K562 (cell line): ENCODE results near the gene UNC5B. TPM values are rescaled to one million over a fixed set of nuclear protein-coding genes. Genes with fewer than 3 reads are reported as not detected.

Source experiments
- ASH1L ChIP-seq: fragments of 450-650 bp; IDR thresholded peaks from 2 replicates; pipeline ENCODE4 v1.6.1; 2018; ENCODE audit warnings: borderline replicate concordance, mild to moderate bottlenecking, low read depth; ENCODE audit not compliant: partially characterized antibody
- BACH1 ChIP-seq: fragments of 200-800 bp; sonication (Bioruptor generic); IDR thresholded peaks from 2 replicates; pipeline ENCODE4 v1.6.1; 2016; ENCODE audit warnings: missing genetic modification characterization, missing compliant biosample characterization
- FOXK1 ChIP-seq: sonication (generic); formaldehyde crosslinking; IDR thresholded peaks from 2 replicates; pipeline ENCODE4 v1.8.0; 2022; ENCODE audit warnings: missing genetic modification reagents, mild to moderate bottlenecking, borderline replicate concordance
- HDAC6 ChIP-seq: IDR thresholded peaks from 2 replicates; pipeline ENCODE4 v1.6.1; 2012; ENCODE audit warnings: low read depth, mild to moderate bottlenecking, control low read depth, inconsistent platforms, low read length, moderate library complexity
- MTA1 ChIP-seq: fragments of 450-650 bp; IDR thresholded peaks from 2 replicates; pipeline ENCODE4 v1.6.1; 2017; ENCODE audit warnings: borderline replicate concordance
- MTA3 ChIP-seq: fragments of 450-650 bp; formaldehyde crosslinking; IDR thresholded peaks from 2 replicates; pipeline ENCODE4 v1.6.1; 2017; ENCODE audit warnings: mild to moderate bottlenecking, borderline replicate concordance
- NFRKB ChIP-seq: fragments of 450-650 bp; IDR thresholded peaks from 2 replicates; pipeline ENCODE4 v1.6.1; 2016; ENCODE audit warnings: low read depth
- NFYB ChIP-seq: IDR thresholded peaks from 2 replicates; pipeline ENCODE4 v1.6.1; 2011; ENCODE audit warnings: mild to moderate bottlenecking, moderate library complexity; ENCODE audit not compliant: insufficient read length; ENCODE audit errors: extremely low read depth
- OTX1 ChIP-seq: fragments of 450-650 bp; formaldehyde crosslinking; IDR thresholded peaks from 2 replicates; pipeline ENCODE4 v1.4.0; 2022; ENCODE audit warnings: mild to moderate bottlenecking
- PHTF2 ChIP-seq: fragments of 250-450 bp; sonication (Bioruptor Pico); IDR thresholded peaks from 2 replicates; pipeline ENCODE4 v1.5.0; 2021; ENCODE audit warnings: mild to moderate bottlenecking
- POLR2A ChIP-seq: fragments of 450-650 bp; conservative IDR thresholded peaks from 2 replicates; pipeline ENCODE4 v1.6.1; 2016
- ZNF175 ChIP-seq: fragments of 200-800 bp; sonication (Bioruptor generic); IDR thresholded peaks from 2 replicates; pipeline ENCODE4 v1.6.1; 2016; ENCODE audit warnings: low read depth, mild to moderate bottlenecking, missing genetic modification characterization, missing compliant biosample characterization
- ZNF551 ChIP-seq: fragments of 250-450 bp; sonication (Bioruptor Pico); IDR thresholded peaks from 2 replicates; pipeline ENCODE4 v1.5.0; 2021; ENCODE audit warnings: mild to moderate bottlenecking, moderate library complexity
- ZNF584 ChIP-seq: fragments of 200-800 bp; sonication (Bioruptor generic); IDR thresholded peaks from 2 replicates; pipeline ENCODE4 v1.6.1; 2016; ENCODE audit warnings: low read depth, mild to moderate bottlenecking, missing genetic modification characterization, missing compliant biosample characterization
- polyA plus RNA-seq, 8 experiments: library from polyadenylated mRNA; depleted of rRNA in 4 of 8; stranded (reverse) in 5 of 8; unstranded in 3 of 8; fragments of >200 nt; fragmentation: Nextera tagmentation in 2 of 8; fragmentation: Illumina TruSeq in 1 of 8; extraction: Ambion mirVana in 2 of 8; extraction: Trizol in 1 of 8; gene quantifications; 2 replicates each; pipeline versions ENCODE4 v1.2.1 to v1.2.3, GENCODE V29; 2011 to 2014; ENCODE audit warnings: inconsistent platforms in 1 of 8, missing spikeins in 1 of 8
- total RNA-seq, 7 experiments: library from RNA; depleted of rRNA in 6 of 7; stranded (reverse); fragments of >200 nt in 6 of 7; fragmentation: Illumina TruSeq in 2 of 7; extraction: Trizol in 2 of 7; gene quantifications; 2 replicates each; pipeline versions ENCODE4 v1.2.1 to v1.2.3, GENCODE V29; 2011 to 2021; ENCODE audit warnings: low replicate concordance in 1 of 7
- TF ChIP-seq, protein P1 (sequence below), 2 experiments: fragments of 450-650 bp; IDR thresholded peaks; 2 replicates each; pipeline ENCODE4 v1.6.1; 2016
- TF ChIP-seq, protein P2 (sequence below): fragments of 450-650 bp; IDR thresholded peaks from 2 replicates; pipeline ENCODE4 v1.6.1; 2016; ENCODE audit warnings: borderline replicate concordance
- TF ChIP-seq, protein P3 (sequence below): fragments of 450-650 bp; formaldehyde crosslinking; IDR thresholded peaks from 2 replicates; pipeline ENCODE4 v1.4.0; 2022; ENCODE audit warnings: missing genetic modification characterization
- TF ChIP-seq, protein P4 (sequence below), 3 experiments: IDR thresholded peaks in 2 of 3; conservative IDR thresholded peaks in 1 of 3; 2 replicates each; pipeline ENCODE4 v1.5.1; 2011 to 2012; ENCODE audit warnings: low read length in 3 of 3, mild to moderate bottlenecking in 3 of 3, control low read depth in 2 of 3, improper control_type of control experiment in 1 of 3, inconsistent platforms in 1 of 3, low read depth in 1 of 3, mixed read lengths in 1 of 3, moderate library complexity in 1 of 3; ENCODE audit not compliant: insufficient read depth in 2 of 3
- TF ChIP-seq, protein P5 (sequence below): IDR thresholded peaks from 2 replicates; pipeline ENCODE4 v1.6.1; 2012; ENCODE audit warnings: low read depth, low read length, improper control_type of control experiment, borderline replicate concordance

Gene UNC5B
- total and polyA plus RNA-seq, 9 of the 15 experiments (the other 6 are each of a cell fraction or from before 2014, with no cell fraction given), result 0.10 to 8.4 (median 2.1) TPM

DNA sequence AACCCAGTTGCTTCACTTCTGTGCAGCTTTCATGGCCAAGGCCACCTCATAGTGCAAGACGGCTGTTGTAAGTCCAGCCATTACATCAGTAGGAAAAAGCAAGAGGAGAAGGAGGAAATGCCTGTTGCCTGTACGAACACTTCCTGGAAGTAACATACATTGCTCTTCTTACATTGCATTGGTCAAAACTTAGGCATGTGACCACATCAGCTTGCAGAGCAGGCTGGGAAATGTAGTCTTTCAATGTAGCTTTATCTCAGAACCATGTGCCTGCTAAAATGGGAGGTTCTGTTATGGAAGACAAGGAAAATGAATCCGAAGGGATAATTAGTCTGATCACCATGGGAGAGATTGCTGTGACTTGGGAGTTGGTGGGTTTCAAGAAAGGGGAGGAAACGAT is 111.0 kb downstream of the UNC5B start (continued):
- TF ChIP-seq ASH1L (peak; percentile 80), ZNF584 (CRISPR knock-in tag) (no peak), FOXK1 (CRISPR knock-in tag) (no peak), NFRKB (no peak), HDAC6 (no peak), NFYB (peak; percentile 49), ZNF551 (CRISPR knock-in tag) (no peak), BACH1 (tag) (peak; percentile 52; the same call in 1 of the 2 replicates), POLR2A (no peak), PHTF2 (CRISPR knock-in tag) (no peak), ZNF175 (CRISPR knock-in tag) (0 out of 2 replicates have a peak, but pooled peaks have one; percentile 72), OTX1 (CRISPR knock-in tag) (no peak), MTA3 (no peak), MTA1 (no peak)
- TF ChIP-seq, protein P1, sequence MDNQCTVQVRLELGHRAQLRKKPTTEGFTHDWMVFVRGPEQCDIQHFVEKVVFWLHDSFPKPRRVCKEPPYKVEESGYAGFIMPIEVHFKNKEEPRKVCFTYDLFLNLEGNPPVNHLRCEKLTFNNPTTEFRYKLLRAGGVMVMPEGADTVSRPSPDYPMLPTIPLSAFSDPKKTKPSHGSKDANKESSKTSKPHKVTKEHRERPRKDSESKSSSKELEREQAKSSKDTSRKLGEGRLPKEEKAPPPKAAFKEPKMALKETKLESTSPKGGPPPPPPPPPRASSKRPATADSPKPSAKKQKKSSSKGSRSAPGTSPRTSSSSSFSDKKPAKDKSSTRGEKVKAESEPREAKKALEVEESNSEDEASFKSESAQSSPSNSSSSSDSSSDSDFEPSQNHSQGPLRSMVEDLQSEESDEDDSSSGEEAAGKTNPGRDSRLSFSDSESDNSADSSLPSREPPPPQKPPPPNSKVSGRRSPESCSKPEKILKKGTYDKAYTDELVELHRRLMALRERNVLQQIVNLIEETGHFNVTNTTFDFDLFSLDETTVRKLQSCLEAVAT (IDR thresholded peaks at IDR 0.05), result no peak; a peak in 1 of 4 replicates
- TF ChIP-seq, protein P2, sequence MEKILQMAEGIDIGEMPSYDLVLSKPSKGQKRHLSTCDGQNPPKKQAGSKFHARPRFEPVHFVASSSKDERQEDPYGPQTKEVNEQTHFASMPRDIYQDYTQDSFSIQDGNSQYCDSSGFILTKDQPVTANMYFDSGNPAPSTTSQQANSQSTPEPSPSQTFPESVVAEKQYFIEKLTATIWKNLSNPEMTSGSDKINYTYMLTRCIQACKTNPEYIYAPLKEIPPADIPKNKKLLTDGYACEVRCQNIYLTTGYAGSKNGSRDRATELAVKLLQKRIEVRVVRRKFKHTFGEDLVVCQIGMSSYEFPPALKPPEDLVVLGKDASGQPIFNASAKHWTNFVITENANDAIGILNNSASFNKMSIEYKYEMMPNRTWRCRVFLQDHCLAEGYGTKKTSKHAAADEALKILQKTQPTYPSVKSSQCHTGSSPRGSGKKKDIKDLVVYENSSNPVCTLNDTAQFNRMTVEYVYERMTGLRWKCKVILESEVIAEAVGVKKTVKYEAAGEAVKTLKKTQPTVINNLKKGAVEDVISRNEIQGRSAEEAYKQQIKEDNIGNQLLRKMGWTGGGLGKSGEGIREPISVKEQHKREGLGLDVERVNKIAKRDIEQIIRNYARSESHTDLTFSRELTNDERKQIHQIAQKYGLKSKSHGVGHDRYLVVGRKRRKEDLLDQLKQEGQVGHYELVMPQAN, result no peak
- TF ChIP-seq, protein P3, sequence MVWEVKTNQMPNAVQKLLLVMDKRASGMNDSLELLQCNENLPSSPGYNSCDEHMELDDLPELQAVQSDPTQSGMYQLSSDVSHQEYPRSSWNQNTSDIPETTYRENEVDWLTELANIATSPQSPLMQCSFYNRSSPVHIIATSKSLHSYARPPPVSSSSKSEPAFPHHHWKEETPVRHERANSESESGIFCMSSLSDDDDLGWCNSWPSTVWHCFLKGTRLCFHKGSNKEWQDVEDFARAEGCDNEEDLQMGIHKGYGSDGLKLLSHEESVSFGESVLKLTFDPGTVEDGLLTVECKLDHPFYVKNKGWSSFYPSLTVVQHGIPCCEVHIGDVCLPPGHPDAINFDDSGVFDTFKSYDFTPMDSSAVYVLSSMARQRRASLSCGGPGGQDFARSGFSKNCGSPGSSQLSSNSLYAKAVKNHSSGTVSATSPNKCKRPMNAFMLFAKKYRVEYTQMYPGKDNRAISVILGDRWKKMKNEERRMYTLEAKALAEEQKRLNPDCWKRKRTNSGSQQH (CRISPR knock-in tag), result 0 out of 2 replicates have a peak, but pooled peaks have one; percentile 40
- TF ChIP-seq, protein P4, sequence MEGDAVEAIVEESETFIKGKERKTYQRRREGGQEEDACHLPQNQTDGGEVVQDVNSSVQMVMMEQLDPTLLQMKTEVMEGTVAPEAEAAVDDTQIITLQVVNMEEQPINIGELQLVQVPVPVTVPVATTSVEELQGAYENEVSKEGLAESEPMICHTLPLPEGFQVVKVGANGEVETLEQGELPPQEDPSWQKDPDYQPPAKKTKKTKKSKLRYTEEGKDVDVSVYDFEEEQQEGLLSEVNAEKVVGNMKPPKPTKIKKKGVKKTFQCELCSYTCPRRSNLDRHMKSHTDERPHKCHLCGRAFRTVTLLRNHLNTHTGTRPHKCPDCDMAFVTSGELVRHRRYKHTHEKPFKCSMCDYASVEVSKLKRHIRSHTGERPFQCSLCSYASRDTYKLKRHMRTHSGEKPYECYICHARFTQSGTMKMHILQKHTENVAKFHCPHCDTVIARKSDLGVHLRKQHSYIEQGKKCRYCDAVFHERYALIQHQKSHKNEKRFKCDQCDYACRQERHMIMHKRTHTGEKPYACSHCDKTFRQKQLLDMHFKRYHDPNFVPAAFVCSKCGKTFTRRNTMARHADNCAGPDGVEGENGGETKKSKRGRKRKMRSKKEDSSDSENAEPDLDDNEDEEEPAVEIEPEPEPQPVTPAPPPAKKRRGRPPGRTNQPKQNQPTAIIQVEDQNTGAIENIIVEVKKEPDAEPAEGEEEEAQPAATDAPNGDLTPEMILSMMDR (IDR thresholded peaks at IDR 0.05 in 2 of 3, conservative IDR thresholded peaks at IDR 0.05 in 1 of 3; ENCODE audit: insufficient read depth in 2 of 3, low read depth in 1 of 3, low read length in 3 of 3), result no peak
- TF ChIP-seq, protein P5, sequence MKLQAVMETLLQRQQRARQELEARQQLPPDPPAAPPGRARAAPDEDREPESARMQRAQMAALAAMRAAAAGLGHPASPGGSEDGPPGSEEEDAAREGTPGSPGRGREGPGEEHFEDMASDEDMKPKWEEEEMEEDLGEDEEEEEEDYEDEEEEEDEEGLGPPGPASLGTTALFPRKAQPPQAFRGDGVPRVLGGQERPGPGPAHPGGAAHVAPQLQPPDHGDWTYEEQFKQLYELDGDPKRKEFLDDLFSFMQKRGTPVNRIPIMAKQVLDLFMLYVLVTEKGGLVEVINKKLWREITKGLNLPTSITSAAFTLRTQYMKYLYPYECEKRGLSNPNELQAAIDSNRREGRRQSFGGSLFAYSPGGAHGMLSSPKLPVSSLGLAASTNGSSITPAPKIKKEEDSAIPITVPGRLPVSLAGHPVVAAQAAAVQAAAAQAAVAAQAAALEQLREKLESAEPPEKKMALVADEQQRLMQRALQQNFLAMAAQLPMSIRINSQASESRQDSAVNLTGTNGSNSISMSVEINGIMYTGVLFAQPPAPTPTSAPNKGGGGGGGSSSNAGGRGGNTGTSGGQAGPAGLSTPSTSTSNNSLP, result no peak
